ENCODE data around the gene ARFRP1.
A peak's percentile ranks its signal among the peaks of the same experiment; 100 is the strongest.

GRCh38 chr20:63706852-63707557, 771 bp downstream of the ARFRP1 start:
- TF ChIP-seq CTCF (IDR thresholded peaks at IDR 0.05): peak; percentile 40 to 57 (median 51)
- no peak for TF ChIP-seq POLR2A (IDR thresholded peaks at IDR 0.05)

Measured in right lobe of liver (tissue), 4 donors.